GM19455 (cell line): ENCODE data around the gene TXNL1.
"Not testable (repeated sequence)": the region's sequence is repeated elsewhere in the genome, so short reads cannot be mapped to it uniquely, and the experiment has no call there.

Experiments used
- ATAC-seq: cut with Tn5 transposase; IDR thresholded peaks from one replicate; pipeline ENCODE4 v1.9.1; 2021; ENCODE audit not compliant: unreplicated experiment

The TXNL1 gene

DNA sequence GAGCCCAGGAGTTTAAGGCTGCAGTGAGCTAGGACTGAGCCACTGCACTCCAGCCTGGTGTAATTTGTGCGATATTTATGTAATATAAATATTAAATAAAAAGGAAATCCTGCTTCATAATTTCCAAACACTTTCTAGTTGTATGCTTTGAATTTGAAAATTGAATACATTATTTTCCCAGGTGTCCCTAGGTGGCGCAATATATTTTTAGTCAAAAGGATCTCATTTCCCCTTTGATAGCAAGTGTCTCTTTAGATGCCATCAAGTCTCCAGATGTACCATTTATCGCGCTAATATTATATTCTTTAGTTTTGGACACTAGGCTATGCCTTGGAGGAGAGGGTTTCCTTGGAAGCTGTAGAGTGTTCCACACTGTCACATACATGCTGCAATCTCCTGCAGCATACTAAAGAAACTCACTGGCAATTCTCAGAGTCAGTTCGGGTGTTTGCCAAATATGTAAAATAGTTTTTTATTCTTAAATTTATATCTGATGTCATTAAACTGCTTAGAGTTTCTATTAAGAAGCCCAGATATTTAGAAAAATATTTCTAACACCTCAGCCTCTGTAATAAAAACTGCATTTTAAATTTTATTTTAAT lies 7.1 kb upstream of the TXNL1 start:
- no peak for ATAC-seq

DNA sequence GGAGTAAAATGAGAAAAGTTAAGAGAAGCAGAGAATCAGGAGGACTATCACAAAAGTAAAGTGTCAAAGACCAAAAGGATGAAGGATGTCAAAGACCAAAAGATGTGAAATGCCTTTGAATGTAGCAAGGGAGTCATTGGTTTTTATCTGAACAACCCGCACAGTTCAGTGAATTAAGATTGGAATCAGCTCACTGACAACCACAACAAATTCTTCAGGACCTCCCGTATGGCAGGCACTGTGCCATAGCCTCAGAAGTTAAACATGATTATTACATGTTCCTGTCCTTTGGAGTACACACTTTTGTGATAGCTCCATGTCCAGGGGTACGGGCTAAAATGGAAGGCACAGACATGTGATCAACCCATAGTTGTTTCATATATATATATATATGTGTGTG lies 5.0 kb upstream of the TXNL1 start:
- ATAC-seq: no peak

DNA sequence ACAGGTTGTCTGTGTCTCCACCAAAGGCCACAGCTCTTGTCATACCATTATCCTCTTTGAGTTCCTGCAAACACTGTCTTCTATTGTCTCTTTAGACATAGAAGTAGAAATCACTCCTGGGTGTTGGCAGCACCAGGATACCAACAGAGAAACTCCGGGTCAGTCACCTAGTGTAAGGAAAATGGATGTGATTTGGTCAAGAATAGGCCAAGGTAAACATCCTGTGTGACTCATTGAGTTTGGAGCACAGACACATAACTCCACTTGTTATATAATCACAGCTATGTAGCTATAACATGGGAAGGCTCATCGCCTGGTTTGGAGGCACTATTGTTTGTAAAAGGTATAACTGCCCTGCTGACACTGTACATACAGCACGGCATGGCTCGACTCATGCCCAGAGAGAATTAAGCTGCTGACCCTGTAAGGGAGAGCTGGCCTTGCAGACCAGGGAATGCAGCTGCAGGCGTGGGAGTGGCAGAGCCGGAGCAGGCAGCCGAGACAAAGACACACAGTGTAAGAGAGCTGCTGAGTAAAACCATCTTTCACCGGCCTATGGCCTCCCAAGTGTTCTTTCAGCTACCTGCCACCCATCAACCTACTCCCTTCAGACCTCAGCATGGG lies 3.4 kb upstream of the TXNL1 start:
- ATAC-seq: no peak

DNA sequence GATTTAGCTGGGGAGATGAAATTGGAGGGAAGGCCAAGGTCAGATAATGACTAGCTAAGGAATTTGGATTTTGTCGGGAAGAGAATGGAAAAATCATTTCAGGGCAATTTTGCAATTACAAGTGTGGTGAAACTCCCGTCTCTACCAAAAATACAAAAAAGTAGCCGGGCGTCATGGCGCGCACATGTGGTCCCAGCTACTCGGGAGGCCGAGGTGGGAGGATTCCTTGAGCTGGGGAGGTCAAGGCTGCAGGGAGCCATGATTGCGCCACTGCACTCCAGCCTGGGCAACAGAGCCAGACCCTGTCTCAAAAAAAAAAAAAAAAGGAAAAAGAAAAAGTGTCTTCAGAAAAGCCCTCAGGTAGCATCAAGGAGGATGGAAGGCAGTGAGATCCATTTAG lies 1.2 kb upstream of the TXNL1 start:
- no peak for ATAC-seq

GRCh38 chr18:56639104-56639381 lies 651 bp upstream of the TXNL1 start:
- peak; percentile 21 for ATAC-seq

DNA sequence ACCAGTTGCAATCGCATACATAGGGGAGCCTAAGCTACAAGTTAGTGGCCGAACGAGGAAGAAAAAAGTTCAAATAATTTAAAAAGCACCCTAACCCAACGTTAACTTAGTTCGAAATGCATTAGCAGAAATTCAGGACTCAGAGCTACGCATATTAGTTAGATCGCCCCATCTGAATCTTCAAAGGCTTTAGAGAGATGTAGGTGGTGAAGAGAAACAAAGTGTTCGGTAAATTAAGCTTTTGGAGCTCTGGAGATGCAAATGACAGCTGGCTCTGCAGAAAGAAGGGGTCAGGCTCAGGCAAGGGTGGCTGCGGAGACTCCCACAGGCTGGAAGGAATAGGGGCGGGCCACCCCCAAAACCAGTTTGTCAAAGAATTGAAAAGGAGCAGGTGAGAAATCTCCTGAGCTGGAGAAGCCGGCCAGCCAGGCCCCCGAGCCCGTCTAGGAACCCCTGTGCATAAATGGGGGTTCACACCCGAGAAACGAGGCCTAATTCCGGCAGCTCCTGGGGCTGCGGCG lies 621 bp downstream of the TXNL1 start:
- ATAC-seq: peak; percentile 18

GRCh38 chr18:56637176-56637575 lies 1.2 kb downstream of the TXNL1 start:
- ATAC-seq: no peak

DNA sequence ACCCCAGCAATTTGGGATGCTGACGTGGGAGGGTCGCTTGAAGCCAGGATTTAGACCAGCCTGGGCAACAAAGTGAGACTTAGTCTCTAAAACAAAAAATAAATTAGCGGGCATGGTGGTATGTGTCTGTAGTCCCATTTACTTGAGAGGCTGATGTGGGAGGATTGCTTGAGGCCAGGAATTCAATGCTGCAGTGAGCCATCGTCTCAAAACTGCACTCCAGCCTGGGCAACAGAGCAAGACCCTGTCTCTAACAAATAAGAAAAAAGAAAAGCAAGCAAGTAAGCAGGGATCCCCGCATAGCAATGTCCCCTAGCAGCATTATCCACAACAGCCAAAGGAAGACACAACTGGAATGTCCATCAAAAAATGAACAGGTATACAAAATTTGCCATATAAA lies 3.4 kb downstream of the TXNL1 start:
- ATAC-seq: no peak

- no peak for ATAC-seq
Observed at GRCh38 chr18:56632070-56633022, 6.0 kb downstream of the TXNL1 start.

GRCh38 chr18:56627991-56628390 lies 10.4 kb downstream of the TXNL1 start:
- no peak for ATAC-seq

DNA sequence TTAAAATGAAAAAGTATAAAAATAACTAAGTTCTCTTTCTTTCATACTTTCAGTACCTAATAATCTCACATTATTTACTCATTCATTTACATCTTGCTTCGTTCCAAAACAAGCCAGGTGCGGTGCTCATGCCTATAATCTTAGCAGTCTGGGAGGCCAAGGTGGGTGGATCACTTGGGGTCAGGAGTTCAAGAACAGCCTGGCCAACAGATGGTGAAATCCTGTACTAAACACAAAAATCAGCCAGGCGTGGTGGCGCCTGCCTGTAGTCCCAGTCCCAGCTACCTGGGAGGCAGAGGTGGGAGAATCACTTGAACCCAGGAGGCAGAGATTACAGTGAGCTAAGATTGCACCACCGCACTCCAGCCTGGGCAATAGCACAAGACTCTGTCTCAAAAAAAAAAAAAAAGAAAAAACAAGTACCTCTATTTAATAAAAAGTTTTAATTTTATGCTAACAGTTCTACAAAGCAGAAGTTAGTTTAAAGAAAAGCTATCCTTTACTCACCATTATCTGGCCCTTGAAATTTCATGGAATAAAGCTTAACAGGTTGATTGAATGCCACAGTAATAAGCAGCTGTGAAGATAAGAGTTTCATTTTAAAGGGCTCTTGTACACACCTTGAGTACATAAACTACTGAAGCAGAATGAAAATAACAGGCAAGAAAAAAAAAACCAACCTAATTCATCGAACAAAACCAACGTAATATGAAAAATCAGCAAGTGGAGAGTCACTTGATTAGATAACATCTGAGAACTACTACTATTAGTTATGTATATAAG lies 22.5 kb downstream of the TXNL1 start:
- ATAC-seq: no peak

DNA sequence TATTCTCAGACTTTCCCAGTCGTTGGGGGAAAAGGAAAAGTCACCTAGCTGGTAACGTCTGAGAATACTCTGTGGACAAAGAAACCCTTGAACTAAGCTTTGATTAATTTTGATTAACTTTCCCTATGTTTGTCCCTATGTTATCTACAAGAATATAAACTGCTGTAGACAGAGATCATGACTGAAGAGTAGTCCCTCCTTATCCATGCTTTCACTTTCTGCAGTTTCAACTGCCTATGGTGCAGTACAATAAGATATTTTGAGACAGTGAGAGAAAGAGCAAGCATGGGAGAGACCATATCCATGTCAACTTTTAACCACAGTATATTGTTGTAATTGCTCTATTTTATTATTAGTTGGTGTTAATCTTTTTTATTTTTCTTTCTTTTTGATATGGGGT lies 31.8 kb downstream of the TXNL1 start:
- no peak for ATAC-seq

- ATAC-seq: no peak
Observed at GRCh38 chr18:56598422-56598821, 40.0 kb downstream of the TXNL1 start.

- ATAC-seq: no peak
Observed at GRCh38 chr18:56593906-56594305, 44.5 kb downstream of the TXNL1 start.

DNA sequence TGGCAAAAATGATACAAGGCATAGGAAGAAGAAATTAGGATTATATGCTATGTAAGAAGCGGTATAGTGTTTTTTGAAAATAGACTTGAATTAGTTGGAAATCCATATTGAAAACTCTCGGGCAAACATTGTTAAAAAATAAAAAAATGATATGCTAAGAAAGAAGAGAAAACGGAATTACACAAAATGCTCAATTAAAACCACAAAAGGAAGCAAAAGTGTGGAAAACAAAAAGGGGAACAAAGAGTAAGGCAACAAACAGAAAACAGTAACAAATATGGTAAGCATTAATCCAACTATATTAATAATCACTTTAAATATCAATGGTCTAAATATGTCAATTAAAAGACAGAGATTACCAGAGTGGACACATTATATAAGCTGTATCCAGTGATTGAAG lies 58.4 kb downstream of the TXNL1 start:
- no peak for ATAC-seq

- no peak for ATAC-seq
Observed at GRCh38 chr18:56579451-56579850, 58.9 kb downstream of the TXNL1 start.

DNA sequence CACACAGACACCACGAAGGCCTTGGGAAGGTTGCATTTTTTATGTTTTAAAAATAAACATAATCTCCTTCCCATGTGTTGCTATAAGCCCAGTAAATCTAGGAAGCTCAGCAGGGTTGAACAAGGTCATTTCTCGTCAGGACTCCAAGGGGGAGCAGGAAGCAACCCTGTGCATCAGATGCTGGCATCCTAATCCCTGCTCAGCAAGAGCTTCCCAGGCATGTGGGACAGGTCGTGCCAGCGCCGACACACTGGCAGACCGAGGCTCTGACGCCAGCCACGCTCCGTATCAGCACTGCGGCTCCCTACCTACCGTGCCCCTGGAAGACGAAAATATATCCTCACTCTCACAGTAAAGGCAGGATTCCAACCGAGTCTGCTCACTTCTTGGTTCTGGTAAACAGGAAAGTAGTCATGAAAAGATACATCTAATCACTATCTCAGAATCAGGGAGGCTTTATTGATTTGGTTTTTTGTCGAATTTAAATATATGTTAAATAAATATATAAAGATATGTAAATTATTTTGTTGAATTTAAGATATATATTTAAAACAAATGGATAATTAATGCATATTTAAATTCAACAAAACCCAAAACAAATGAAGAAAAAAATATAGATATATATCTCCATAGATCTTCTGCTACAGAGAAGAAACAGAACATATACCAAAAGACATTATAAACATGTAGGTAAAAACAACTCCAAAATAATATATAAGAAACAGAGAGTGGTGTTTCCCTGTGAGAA lies 61.4 kb downstream of the TXNL1 start:
- ATAC-seq: no peak

- no peak for ATAC-seq
Observed at GRCh38 chr18:56575819-56576663, 62.4 kb downstream of the TXNL1 start.

DNA sequence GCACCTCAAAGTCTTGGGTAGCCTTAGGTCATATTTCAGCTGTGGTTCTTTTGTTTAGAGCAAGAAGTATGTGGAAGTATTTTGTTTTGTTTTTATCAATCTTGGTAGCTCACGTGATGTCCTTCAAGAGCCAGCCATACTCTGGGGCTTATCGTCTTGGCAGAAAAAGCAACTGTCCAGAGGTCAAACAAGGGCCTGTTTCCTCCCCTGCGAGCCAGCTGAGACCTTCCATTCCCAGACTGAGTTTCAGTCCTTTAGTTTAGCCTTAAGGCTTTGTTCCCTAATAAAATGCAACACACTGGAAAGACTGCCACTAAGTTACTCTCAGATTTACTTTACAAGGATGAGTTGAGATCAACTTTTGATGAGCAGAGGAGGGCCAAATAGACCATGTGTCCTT lies 63.5 kb downstream of the TXNL1 start:
- ATAC-seq: no peak

GRCh38 chr18:56572267-56572666 lies 66.1 kb downstream of the TXNL1 start:
- not testable (repeated sequence) for ATAC-seq
